Large intestine (tissue), 3 donors: ENCODE results near the gene ZDHHC11B. TPM values are rescaled to one million over a fixed set of nuclear protein-coding genes. Genes with fewer than 3 reads are reported as not detected.
"Not testable (repeated sequence)": the region's sequence is repeated elsewhere in the genome, so short reads cannot be mapped to it uniquely, and the experiment has no call there.

ENCODE experiments used
- DNase-seq, 2 donors: peaks; one replicate each; pipeline versions ENCODE4 v3.0.0 to v3.0.0-alpha.2; 2013
- H3K27ac ChIP-seq: one replicate; pipeline ENCODE4 v1.5.1; 2013; ENCODE audit warnings: low read length
- H3K27me3 ChIP-seq: 2 replicates; pipeline ENCODE4 v1.6.1; 2013; ENCODE audit warnings: low read length; ENCODE audit not compliant: control insufficient read depth, insufficient read depth
- H3K36me3 ChIP-seq: 2 replicates; pipeline ENCODE4 v1.6.1; 2013; ENCODE audit warnings: low read length; ENCODE audit not compliant: control insufficient read depth, insufficient read depth
- H3K4me1 ChIP-seq: one replicate; pipeline ENCODE4 v1.6.1; 2013; ENCODE audit warnings: low read length; ENCODE audit not compliant: control insufficient read depth, insufficient read depth
- H3K4me3 ChIP-seq: one replicate; pipeline ENCODE4 v1.5.1; 2013; ENCODE audit warnings: low read length
- H3K9me3 ChIP-seq: one replicate; pipeline ENCODE4 v1.6.1; 2013; ENCODE audit warnings: mild to moderate bottlenecking, low read depth, low read length, moderate library complexity; ENCODE audit not compliant: control insufficient read depth
- WGBS: methylation state at CpG from one replicate; pipeline ENCODE4 v1.1.5; 2013; ENCODE audit warnings: low lambda C conversion rate; ENCODE audit not compliant: insufficient coverage; 5-methylcytosine and 5-hydroxymethylcytosine counted together
- polyA plus RNA-seq: library from polyadenylated mRNA; unstranded; fragments of 120-200 nt; gene quantifications from one replicate; pipeline ENCODE4 v1.2.1, GENCODE V29; 2013

ZDHHC11B gene
- polyA plus RNA-seq, 1 donor = 16.1 TPM

- H3K4me3 ChIP-seq = no peak overlapping the region
- peak overlapping the region; percentile 60 for H3K27ac ChIP-seq
- peaks cover 23% of the 10 kb centered on the region for H3K9me3 ChIP-seq
- peak in 1 of 2 donors; percentile 11 for DNase-seq
- peaks cover 8% of the 10 kb centered on the region for H3K36me3 ChIP-seq
- H3K27me3 ChIP-seq = no peaks in the 10 kb centered on the region
- WGBS = 100% methylated on average over 2 of the region's 22 CpGs
- H3K4me1 ChIP-seq = peaks cover 47% of the 10 kb centered on the region
Measured at GRCh38 chr5:759781-760362, 24.7 kb downstream of the ZDHHC11B start.

GRCh38 chr5:759111-759751 lies 25.3 kb downstream of the ZDHHC11B start:
- Histone ChIP-seq H3K27me3 (no peaks in the 10 kb centered on the region), H3K27ac (peak overlapping the region; percentile 87)
- WGBS = 25% methylated on average over 9 of the region's 33 CpGs

GRCh38 chr5:758698-759053 lies 25.9 kb downstream of the ZDHHC11B start:
- peaks cover 16% of the 10 kb centered on the region for H3K9me3 ChIP-seq
- WGBS = no CpG with 5 or more reads among the region's 15 CpGs
- H3K27me3 ChIP-seq = no peaks in the 10 kb centered on the region
- H3K36me3 ChIP-seq = peaks cover 6% of the 10 kb centered on the region
- peak in 1 of 2 donors; percentile 20 for DNase-seq
- peaks cover 47% of the 10 kb centered on the region for H3K4me1 ChIP-seq
- no peak overlapping the region for H3K4me3 ChIP-seq
- H3K27ac ChIP-seq = peak overlapping the region; percentile 87

More at GRCh38 chr5:759111-759751, 25.3 kb downstream of the ZDHHC11B start:
- Histone ChIP-seq H3K4me3 (no peak overlapping the region), H3K4me1 (peaks cover 47% of the 10 kb centered on the region), H3K36me3 (peaks cover 8% of the 10 kb centered on the region), H3K9me3 (peaks cover 19% of the 10 kb centered on the region)
- DNase-seq = peak; percentile 96 to 99

GRCh38 chr5:757931-758697 lies 26.4 kb downstream of the ZDHHC11B start:
- Histone ChIP-seq H3K36me3 (peaks cover 6% of the 10 kb centered on the region), H3K4me1 (peaks cover 47% of the 10 kb centered on the region), H3K4me3 (no peak overlapping the region), H3K27me3 (no peaks in the 10 kb centered on the region), H3K9me3 (peaks cover 16% of the 10 kb centered on the region), H3K27ac (peak overlapping the region; percentile 87)
- no CpG with 5 or more reads among the region's 21 CpGs for WGBS
- peak; percentile 81 to 93 for DNase-seq

- Histone ChIP-seq H3K4me3 (no peak overlapping the region), H3K4me1 (peaks cover 47% of the 10 kb centered on the region), H3K36me3 (peaks cover 6% of the 10 kb centered on the region), H3K27me3 (no peaks in the 10 kb centered on the region), H3K9me3 (peaks cover 16% of the 10 kb centered on the region), H3K27ac (peak overlapping the region; percentile 87)
- DNase-seq = no peak
- WGBS = no CpG with 5 or more reads among the region's 15 CpGs
Measured at GRCh38 chr5:757346-757930, 27.1 kb downstream of the ZDHHC11B start.

- Histone ChIP-seq H3K4me1 (peaks cover 47% of the 10 kb centered on the region), H3K27ac (peak overlapping the region; percentile 87), H3K9me3 (peaks cover 16% of the 10 kb centered on the region), H3K4me3 (no peak overlapping the region), H3K27me3 (no peaks in the 10 kb centered on the region), H3K36me3 (peaks cover 6% of the 10 kb centered on the region)
- DNase-seq = peak; percentile 90 to 95
- no CpG with 5 or more reads among the region's 11 CpGs for WGBS
Measured at GRCh38 chr5:756865-757345, 27.6 kb downstream of the ZDHHC11B start.

GRCh38 chr5:756171-756570 lies 28.4 kb downstream of the ZDHHC11B start:
- no peak overlapping the region for H3K27ac ChIP-seq
- no peak overlapping the region for H3K4me3 ChIP-seq
- no peaks in the 10 kb centered on the region for H3K27me3 ChIP-seq
- H3K4me1 ChIP-seq = peaks cover 45% of the 10 kb centered on the region
- DNase-seq = no peak
- peaks cover 16% of the 10 kb centered on the region for H3K9me3 ChIP-seq
- WGBS = no CpG with 5 or more reads among the region's 10 CpGs
- H3K36me3 ChIP-seq = peaks cover 3% of the 10 kb centered on the region

GRCh38 chr5:754143-754632 lies 30.3 kb downstream of the ZDHHC11B start:
- not testable (repeated sequence) for H3K36me3 ChIP-seq, H3K4me3 ChIP-seq, H3K9me3 ChIP-seq, DNase-seq, H3K27me3 ChIP-seq, H3K27ac ChIP-seq
- WGBS = no CpG with 5 or more reads among the region's 16 CpGs
- peaks cover 28% of the 10 kb centered on the region for H3K4me1 ChIP-seq

- H3K4me3 ChIP-seq, H3K27me3 ChIP-seq, H3K36me3 ChIP-seq, DNase-seq, H3K9me3 ChIP-seq, H3K27ac ChIP-seq: not testable (repeated sequence)
- H3K4me1 ChIP-seq = peaks cover 25% of the 10 kb centered on the region
- WGBS = no CpG with 5 or more reads among the region's 19 CpGs
Measured at GRCh38 chr5:753567-754142, 30.9 kb downstream of the ZDHHC11B start.
